ENCODE measurements around the gene PARP8.

Gene PARP8

DNA sequence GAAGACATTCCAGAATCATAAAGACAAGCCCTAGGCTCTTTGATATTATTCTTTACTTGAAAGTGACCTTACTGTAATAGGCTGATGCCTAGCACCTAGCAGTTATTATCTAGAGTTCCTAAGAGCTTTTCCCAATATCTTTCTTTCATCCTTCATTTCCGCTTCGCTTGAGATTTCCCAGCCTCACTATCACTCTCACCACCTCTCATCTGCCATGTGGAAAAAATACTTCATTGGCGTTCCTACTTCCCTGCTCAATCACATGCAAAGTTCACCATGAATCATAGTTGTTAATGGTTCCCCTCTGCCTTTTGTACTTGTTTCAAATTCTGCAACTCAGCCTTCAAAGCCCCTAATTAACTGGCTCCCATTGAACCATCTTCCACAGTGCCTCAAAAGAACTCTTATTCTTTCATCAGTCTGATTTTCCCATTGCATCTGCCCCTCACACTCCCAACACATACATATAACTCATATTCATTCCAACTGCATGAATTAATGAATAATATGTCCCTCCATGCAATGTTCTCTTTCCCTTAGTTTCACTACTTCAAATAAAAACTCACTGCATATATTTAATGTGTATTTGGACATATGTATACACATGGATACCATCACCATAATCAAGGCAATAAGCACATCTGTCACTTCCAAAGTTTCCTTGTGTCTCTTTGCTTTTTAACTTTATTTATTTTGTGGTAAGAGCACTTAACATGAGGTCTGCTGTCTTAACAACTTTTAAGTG, 221.6 kb downstream of the PARP8 start:
- TF ChIP-seq ZNF274 (IDR thresholded peaks at IDR 0.05; ENCODE audit: low read depth, low read length) = no peak
- no peak overlapping the region for H3K4me3 ChIP-seq (ENCODE audit: low read length)

DNA sequence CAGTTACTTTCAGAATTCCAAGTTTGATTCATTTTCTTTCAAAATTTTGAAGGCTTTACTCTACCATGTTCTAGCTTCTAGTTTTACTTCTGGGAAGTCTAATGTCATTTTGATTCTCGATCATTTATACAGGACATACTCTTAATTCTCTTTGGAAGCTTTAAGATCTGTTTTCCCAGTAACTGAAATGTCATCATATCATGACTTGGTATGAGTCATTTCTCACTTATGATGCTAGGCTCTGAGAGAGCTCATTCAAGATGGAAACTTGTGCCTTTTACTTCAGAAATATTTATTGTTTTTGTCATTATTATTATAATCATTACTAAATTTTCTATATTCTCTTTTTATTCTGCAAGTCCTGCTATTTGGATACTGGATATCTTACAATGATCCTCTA, 222.3 kb downstream of the PARP8 start:
- no peak overlapping the region for H3K4me3 ChIP-seq (ENCODE audit: low read length)
- TF ChIP-seq ZNF274 (IDR thresholded peaks at IDR 0.05; ENCODE audit: low read depth, low read length) = no peak

GRCh38 chr5:50889790-50890189, 223.4 kb downstream of the PARP8 start:
- no peak for TF ChIP-seq ZNF274 (IDR thresholded peaks at IDR 0.05; ENCODE audit: low read depth, low read length)
- no peak overlapping the region for H3K4me3 ChIP-seq (ENCODE audit: low read length)
